Endothelial cell of umbilical vein (primary cell): Measurements from ENCODE around the gene SIRPA. TPM values are rescaled to one million over a fixed set of nuclear protein-coding genes. Genes with fewer than 3 reads are reported as not detected.

Source experiments
- BruUV-seq: library from RNA; stranded (reverse); fragments of 400-500 nt; replicated peaks from 2 replicates; lab custom pipeline; 2021; lab: Mats Ljungman, UMichigan
- CTCF ChIA-PET: fragments of 300-600, 350-600 bp; sonication (Branson Sonifier 250); formaldehyde crosslinking; loops from one replicate; lab custom pipeline; 2021; ENCODE audit warnings: antibody characterized with exemption, inconsistent platforms; lab: Charles Lee
- POLR2A ChIA-PET: fragments of 300-600, 350-600 bp; sonication (Branson Sonifier 250); formaldehyde crosslinking; loops from one replicate; lab custom pipeline; 2021; ENCODE audit warnings: antibody characterized with exemption, inconsistent platforms; lab: Charles Lee
- DNase-seq: peaks from one replicate; pipeline ENCODE4 v3.0.0-alpha.2; 2011; ENCODE audit warnings: low read depth, low spot score
- FAIRE-seq: peaks from 2 replicates; lab custom pipeline; 2011; peaks lifted over from hg19 to GRCh38; lab: Jason Lieb, UNC
- H2AFZ ChIP-seq: 2 replicates; pipeline ENCODE4 v1.6.0; 2012; ENCODE audit warnings: low read depth, low read length, control low read depth, inconsistent platforms
- H3K27ac ChIP-seq: 2 replicates; pipeline ENCODE4 v1.5.1; 2011; ENCODE audit warnings: low read depth, mild to moderate bottlenecking, control low read depth, low read length, moderate library complexity; ENCODE audit not compliant: insufficient read depth
- H3K27me3 ChIP-seq, 2 experiments: 2 replicates each; pipeline versions ENCODE4 v1.6.0 to v1.6.1; 2011; ENCODE audit warnings: low read length in 2 of 2, mixed read lengths in 1 of 2; ENCODE audit not compliant: control insufficient read depth in 2 of 2, insufficient read depth in 2 of 2
- H3K36me3 ChIP-seq, 2 experiments: 2 replicates in 1 of 2; 3 replicates in 1 of 2; pipeline ENCODE4 v1.5.1; 2011; ENCODE audit warnings: low read length in 2 of 2, mild to moderate bottlenecking in 1 of 2, moderate library complexity in 1 of 2; ENCODE audit not compliant: control insufficient read depth in 2 of 2, insufficient read depth in 2 of 2; ENCODE audit errors: extremely low read depth in 1 of 2
- H3K4me1 ChIP-seq: 3 replicates; pipeline ENCODE4 v1.5.1; 2011; ENCODE audit warnings: mild to moderate bottlenecking, low read length; ENCODE audit not compliant: control insufficient read depth, insufficient read depth; ENCODE audit errors: extremely low read depth
- H3K4me2 ChIP-seq: 2 replicates; pipeline ENCODE4 v1.6.1; 2011; ENCODE audit warnings: low read length, control low read depth, mixed read lengths; ENCODE audit not compliant: insufficient read depth
- H3K4me3 ChIP-seq, 3 experiments: fragments of 200-600 bp in 1 of 3; sonication (generic), shearing (Covaris generic) in 1 of 3; replicated peaks in 1 of 3; 2 replicates each; pipeline ENCODE4 v1.5.1; 2011 to 2016; ENCODE audit warnings: control low read depth in 3 of 3, low read length in 3 of 3, mild to moderate bottlenecking in 2 of 3, inconsistent platforms in 1 of 3, low read depth in 1 of 3, moderate library complexity in 1 of 3; ENCODE audit not compliant: insufficient read depth in 1 of 3
- H3K79me2 ChIP-seq: 2 replicates; pipeline ENCODE4 v1.6.0; 2012; ENCODE audit warnings: low read length, inconsistent platforms; ENCODE audit not compliant: control insufficient read depth, insufficient read depth
- H3K9ac ChIP-seq: replicated peaks from 2 replicates; pipeline ENCODE3; 2011; ENCODE audit warnings: low read length, control low read depth; ENCODE audit not compliant: insufficient read depth; ENCODE audit errors: extremely low read depth
- H3K9me1 ChIP-seq: replicated peaks from 3 replicates; pipeline ENCODE4 v1.6.0; 2011; ENCODE audit warnings: mild to moderate bottlenecking, low read length; ENCODE audit not compliant: control insufficient read depth, insufficient read depth; ENCODE audit errors: extremely low read depth
- H3K9me3 ChIP-seq: replicated peaks from 2 replicates; pipeline ENCODE4 v1.5.1; 2012; ENCODE audit warnings: low read length, inconsistent platforms; ENCODE audit not compliant: control insufficient read depth, insufficient read depth
- H4K20me1 ChIP-seq: replicated peaks from 2 replicates; pipeline ENCODE3; 2011; ENCODE audit warnings: mild to moderate bottlenecking, low read length; ENCODE audit not compliant: control insufficient read depth, insufficient read depth; ENCODE audit errors: extremely low read depth
- EZH2 ChIP-seq: IDR thresholded peaks from 2 replicates; pipeline ENCODE4 v1.6.1; 2012; ENCODE audit warnings: borderline replicate concordance, low read depth, mild to moderate bottlenecking, moderate library complexity, low read length, inconsistent platforms; ENCODE audit not compliant: severe bottlenecking
- FOS ChIP-seq: IDR thresholded peaks from 2 replicates; pipeline ENCODE4 v1.6.1; 2011; ENCODE audit warnings: mild to moderate bottlenecking, low read length, moderate library complexity, borderline replicate concordance; ENCODE audit not compliant: insufficient read depth
- GATA2 ChIP-seq: IDR thresholded peaks from 2 replicates; pipeline ENCODE4 v1.7.0; 2011; ENCODE audit warnings: low read depth, mild to moderate bottlenecking, moderate library complexity, mixed read lengths, low read length; ENCODE audit not compliant: insufficient read length, insufficient read depth
- JUN ChIP-seq: IDR thresholded peaks from 2 replicates; pipeline ENCODE4 v1.6.1; 2011; ENCODE audit warnings: borderline replicate concordance, low read depth; ENCODE audit not compliant: insufficient read length, insufficient read depth
- MYC ChIP-seq: IDR thresholded peaks from one replicate; pipeline ENCODE4 v1.6.1; 2011; ENCODE audit warnings: mild to moderate bottlenecking, low read depth, low read length
- POLR2A ChIP-seq: IDR thresholded peaks from 2 replicates; pipeline ENCODE4 v1.6.1; 2012; ENCODE audit warnings: low read depth, mild to moderate bottlenecking, control low read depth, low read length
- POLR2AphosphoS5 ChIP-seq: IDR thresholded peaks from 2 replicates; pipeline ENCODE4 v1.6.1; 2012; ENCODE audit warnings: low read depth, mild to moderate bottlenecking, control low read depth, low read length, moderate library complexity; ENCODE audit not compliant: insufficient read depth
- dilution Hi-C: fragments of 300-500 bp; cut with MboI; formaldehyde crosslinking; loops from one replicate; pipeline ENCODE4 v1.15.0; 2019; ENCODE audit warnings: low sequenced_read_pairs; ENCODE audit not compliant: extremely low pct_ligation_motif_present
- intact Hi-C: fragments of 100-400 bp; cut with micrococcal nuclease; formaldehyde crosslinking; loops from one replicate; pipeline ENCODE4 v1.10.0; 2022
- polyA plus RNA-seq, 4 experiments: library from polyadenylated mRNA; depleted of rRNA in 3 of 4; stranded (reverse) in 3 of 4; unstranded in 1 of 4; fragments of >200 nt; gene quantifications; 2 replicates each; pipeline versions ENCODE4 v1.2.1 to v1.2.3, GENCODE V29; 2011 to 2012; ENCODE audit warnings: missing spikeins in 1 of 4
- total RNA-seq: library from RNA; stranded (reverse); gene quantifications from 2 replicates; pipeline ENCODE4 v1.2.3, GENCODE V29; 2021
- TF ChIP-seq, protein P1 (sequence below), 2 donors: IDR thresholded peaks; 1 replicate in 1 of 2; 2 replicates in 1 of 2; pipeline ENCODE4 v1.5.1; 2011; ENCODE audit warnings: low read length in 2 of 2, mild to moderate bottlenecking in 2 of 2, moderate library complexity in 2 of 2, control low read depth in 1 of 2, inconsistent platforms in 1 of 2, low read depth in 1 of 2; ENCODE audit not compliant: insufficient read depth in 1 of 2; ENCODE audit errors: extremely low read depth in 1 of 2
- TF ChIP-seq, protein P2 (sequence below): IDR thresholded peaks from 2 replicates; pipeline ENCODE4 v1.6.1; 2011; ENCODE audit not compliant: insufficient read depth, insufficient read length

The SIRPA gene
- total and polyA plus RNA-seq, 2 donors (not counting 3 experiments of a cell fraction or from before 2014, with no cell fraction given): 29.9 to 59.2 TPM

DNA sequence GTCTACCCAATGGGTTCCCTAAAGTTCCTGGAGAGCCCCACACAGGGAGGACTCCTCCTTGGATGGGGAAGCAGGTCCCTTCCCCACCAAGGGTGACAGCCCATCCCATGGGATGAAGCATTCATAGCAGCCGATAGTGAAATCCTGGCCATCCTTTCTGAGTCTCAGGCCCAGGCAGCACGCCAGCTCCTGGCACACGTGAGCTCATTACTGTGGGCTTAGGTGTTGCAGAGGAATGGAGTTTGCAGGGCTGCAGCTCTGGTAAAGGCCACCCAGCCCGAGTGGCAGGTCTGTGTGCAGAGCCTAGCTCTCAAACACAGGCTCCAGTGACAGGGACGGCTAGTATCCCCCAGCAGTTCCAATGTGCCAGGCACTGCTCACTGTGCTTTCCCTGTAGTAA is 31.0 kb downstream of the SIRPA start:
- CTCF ChIA-PET: interaction anchor here (1.4 to 1.6 kb wide), 3 partner anchors 15 to 124 kb away, joined by 3 to 4 read pairs (median 4); no protein-coding TSS in a partner anchor
- no peaks in the 10 kb centered on the region for H3K9me3 ChIP-seq
- H3K4me3 ChIP-seq: no peak overlapping the region
- H3K4me2 ChIP-seq: no peak overlapping the region
- TF ChIP-seq MYC (no peak), EZH2 (no peak), FOS (no peak), JUN (no peak), GATA2 (no peak), POLR2AphosphoS5 (no peak), POLR2A (no peak)
- TF ChIP-seq, protein P1, sequence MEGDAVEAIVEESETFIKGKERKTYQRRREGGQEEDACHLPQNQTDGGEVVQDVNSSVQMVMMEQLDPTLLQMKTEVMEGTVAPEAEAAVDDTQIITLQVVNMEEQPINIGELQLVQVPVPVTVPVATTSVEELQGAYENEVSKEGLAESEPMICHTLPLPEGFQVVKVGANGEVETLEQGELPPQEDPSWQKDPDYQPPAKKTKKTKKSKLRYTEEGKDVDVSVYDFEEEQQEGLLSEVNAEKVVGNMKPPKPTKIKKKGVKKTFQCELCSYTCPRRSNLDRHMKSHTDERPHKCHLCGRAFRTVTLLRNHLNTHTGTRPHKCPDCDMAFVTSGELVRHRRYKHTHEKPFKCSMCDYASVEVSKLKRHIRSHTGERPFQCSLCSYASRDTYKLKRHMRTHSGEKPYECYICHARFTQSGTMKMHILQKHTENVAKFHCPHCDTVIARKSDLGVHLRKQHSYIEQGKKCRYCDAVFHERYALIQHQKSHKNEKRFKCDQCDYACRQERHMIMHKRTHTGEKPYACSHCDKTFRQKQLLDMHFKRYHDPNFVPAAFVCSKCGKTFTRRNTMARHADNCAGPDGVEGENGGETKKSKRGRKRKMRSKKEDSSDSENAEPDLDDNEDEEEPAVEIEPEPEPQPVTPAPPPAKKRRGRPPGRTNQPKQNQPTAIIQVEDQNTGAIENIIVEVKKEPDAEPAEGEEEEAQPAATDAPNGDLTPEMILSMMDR (IDR thresholded peaks at IDR 0.05; ENCODE audit: extremely low read depth in 1 of 2, insufficient read depth in 1 of 2, low read depth in 1 of 2, low read length in 2 of 2): no peak
- TF ChIP-seq, protein P2, sequence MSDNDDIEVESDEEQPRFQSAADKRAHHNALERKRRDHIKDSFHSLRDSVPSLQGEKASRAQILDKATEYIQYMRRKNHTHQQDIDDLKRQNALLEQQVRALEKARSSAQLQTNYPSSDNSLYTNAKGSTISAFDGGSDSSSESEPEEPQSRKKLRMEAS: no peak
- DNase-seq: no peak
- BruUV-seq: no TSS peak
- H3K9ac ChIP-seq: no peak overlapping the region
- peaks cover 0 to 4% of the 10 kb centered on the region in 2 experiments for H3K36me3 ChIP-seq
- intact Hi-C loops: no loop called here
- POLR2A ChIA-PET: no interaction called here
- H3K79me2 ChIP-seq: no peaks in the 10 kb centered on the region
- no peaks in the 10 kb centered on the region for H3K4me1 ChIP-seq
- no peak for FAIRE-seq
- no peak overlapping the region for H3K27ac ChIP-seq
- no peaks in the 10 kb centered on the region for H3K27me3 ChIP-seq
- H2AFZ ChIP-seq: no peak overlapping the region
- dilution Hi-C loops: no loop called here
- H3K9me1 ChIP-seq: no peaks in the 10 kb centered on the region
- no peaks in the 10 kb centered on the region for H4K20me1 ChIP-seq
